Gastrocnemius medialis (tissue), 4 donors: ENCODE results near the gene ZBED4. TPM values are rescaled to one million over a fixed set of nuclear protein-coding genes. Genes with fewer than 3 reads are reported as not detected.

Source experiments
- ATAC-seq, 2 donors: fragments of 150-250 bp; one replicate each; pipeline ENCODE4 v1.9.1; 2016
- DNase-seq, 2 donors: peaks; one replicate each; pipeline ENCODE4 v3.0.0-alpha.2; 2019
- H3K27ac ChIP-seq, 4 donors: fragments of 200-600 bp; sonication (generic); 1 replicate in 1 of 4; 2 replicates in 3 of 4; pipeline ENCODE4 v1.5.1; 2016 to 2018; ENCODE audit warnings: mild to moderate bottlenecking in 2 of 4, moderate library complexity in 1 of 4
- H3K27me3 ChIP-seq, 3 donors: fragments of 200-600 bp; sonication (generic) in 2 of 3; 1 replicate in 1 of 3; 2 replicates in 2 of 3; pipeline versions ENCODE4 v1.5.1 to v1.6.0; 2016 to 2019; ENCODE audit warnings: mild to moderate bottlenecking in 1 of 3, moderate library complexity in 1 of 3
- H3K36me3 ChIP-seq, 2 donors: fragments of 200-600 bp; sonication (generic) in 1 of 2; one replicate each; pipeline ENCODE4 v1.5.1; 2017 to 2018
- H3K4me1 ChIP-seq, 2 donors: fragments of 200-600 bp; sonication (generic) in 1 of 2; one replicate each; pipeline ENCODE4 v1.5.1; 2016 to 2017; ENCODE audit warnings: mild to moderate bottlenecking in 2 of 2
- H3K4me3 ChIP-seq, 4 donors: fragments of 200-600 bp; sonication (generic) in 3 of 4; 1 replicate in 1 of 4; 2 replicates in 3 of 4; pipeline ENCODE4 v1.5.1; 2016 to 2019; ENCODE audit warnings: mild to moderate bottlenecking in 2 of 4
- H3K9me3 ChIP-seq, 3 donors: fragments of 200-600 bp; sonication (generic) in 2 of 3; 1 replicate in 1 of 3; 2 replicates in 2 of 3; pipeline ENCODE4 v1.5.1; 2016 to 2019
- POLR2A ChIP-seq, 2 donors: fragments of 450-650 bp; IDR thresholded peaks; one replicate each; pipeline ENCODE4 v1.6.1; 2017; ENCODE audit warnings: antibody characterized with exemption in 2 of 2, mild to moderate bottlenecking in 2 of 2, moderate library complexity in 2 of 2
- in situ Hi-C, 4 donors: fragments of 200-750 bp; cut with MboI; loops; one replicate each; pipeline versions ENCODE4 v1.15.0 to v1.8.0; 2017; ENCODE audit warnings: low sequenced_read_pairs in 4 of 4
- intact Hi-C: fragments of 100-400 bp; cut with DNase I; formaldehyde crosslinking; loops from one replicate; pipeline ENCODE4 v1.15.1; 2023; ENCODE audit warnings: low total_unique reads
- total RNA-seq, 4 donors: library from RNA; depleted of rRNA; stranded (reverse); fragments of >200 nt; gene quantifications; one replicate each; pipeline versions ENCODE4 v1.1.0 to v1.2.3, GENCODE V29; 2016
- TF ChIP-seq, protein P1 (sequence below), 5 experiments: fragments of 450-650 bp in 3 of 5; fragments of 200-600 bp in 2 of 5; sonication (generic) in 2 of 5; IDR thresholded peaks in 4 of 5; conservative IDR thresholded peaks in 1 of 5; 1 replicate in 4 of 5; 2 replicates in 1 of 5; pipeline ENCODE4 v1.5.1; 2016 to 2019; ENCODE audit warnings: antibody characterized with exemption in 5 of 5, mild to moderate bottlenecking in 3 of 5, moderate library complexity in 3 of 5

ZBED4 gene
- total RNA-seq, 4 donors from 2014 or later: 6.7 to 8.4 (median 7.5) TPM

- Histone ChIP-seq H3K36me3 (peaks cover 0 to 67% of the 10 kb centered on the region in 2 donors), H3K4me1 (no peaks in the 10 kb centered on the region), H3K27ac (no peak overlapping the region), H3K27me3 (no peaks in the 10 kb centered on the region), H3K4me3 (no peak overlapping the region), H3K9me3 (no peaks in the 10 kb centered on the region)
- in situ Hi-C loops (no loop called here), intact Hi-C loops (no loop called here)
- DNase-seq: no peak
- TF ChIP-seq, protein P1, sequence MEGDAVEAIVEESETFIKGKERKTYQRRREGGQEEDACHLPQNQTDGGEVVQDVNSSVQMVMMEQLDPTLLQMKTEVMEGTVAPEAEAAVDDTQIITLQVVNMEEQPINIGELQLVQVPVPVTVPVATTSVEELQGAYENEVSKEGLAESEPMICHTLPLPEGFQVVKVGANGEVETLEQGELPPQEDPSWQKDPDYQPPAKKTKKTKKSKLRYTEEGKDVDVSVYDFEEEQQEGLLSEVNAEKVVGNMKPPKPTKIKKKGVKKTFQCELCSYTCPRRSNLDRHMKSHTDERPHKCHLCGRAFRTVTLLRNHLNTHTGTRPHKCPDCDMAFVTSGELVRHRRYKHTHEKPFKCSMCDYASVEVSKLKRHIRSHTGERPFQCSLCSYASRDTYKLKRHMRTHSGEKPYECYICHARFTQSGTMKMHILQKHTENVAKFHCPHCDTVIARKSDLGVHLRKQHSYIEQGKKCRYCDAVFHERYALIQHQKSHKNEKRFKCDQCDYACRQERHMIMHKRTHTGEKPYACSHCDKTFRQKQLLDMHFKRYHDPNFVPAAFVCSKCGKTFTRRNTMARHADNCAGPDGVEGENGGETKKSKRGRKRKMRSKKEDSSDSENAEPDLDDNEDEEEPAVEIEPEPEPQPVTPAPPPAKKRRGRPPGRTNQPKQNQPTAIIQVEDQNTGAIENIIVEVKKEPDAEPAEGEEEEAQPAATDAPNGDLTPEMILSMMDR (IDR thresholded peaks at IDR 0.05 in 4 of 5, conservative IDR thresholded peaks at IDR 0.05 in 1 of 5): no peak
- no peak for TF ChIP-seq POLR2A (IDR thresholded peaks at IDR 0.05)
- ATAC-seq: no peak
Measured at GRCh38 chr22:49903322-49904039, 49.8 kb downstream of the ZBED4 start.

- H3K4me3 ChIP-seq: no peak overlapping the region
- in situ Hi-C loops (no loop called here), intact Hi-C loops (no loop called here)
- DNase-seq (no peak), ATAC-seq (no peak)
- H3K27ac ChIP-seq: no peak overlapping the region
- H3K9me3 ChIP-seq: no peaks in the 10 kb centered on the region
- TF ChIP-seq POLR2A (IDR thresholded peaks at IDR 0.05): no peak
- TF ChIP-seq, protein P1 (IDR thresholded peaks at IDR 0.05 in 4 of 5, conservative IDR thresholded peaks at IDR 0.05 in 1 of 5): no peak
- H3K4me1 ChIP-seq: no peaks in the 10 kb centered on the region
- peaks cover 0 to 72% of the 10 kb centered on the region in 2 donors for H3K36me3 ChIP-seq
- no peaks in the 10 kb centered on the region for H3K27me3 ChIP-seq
Measured at GRCh38 chr22:49904040-49904369, 50.4 kb downstream of the ZBED4 start.

DNA sequence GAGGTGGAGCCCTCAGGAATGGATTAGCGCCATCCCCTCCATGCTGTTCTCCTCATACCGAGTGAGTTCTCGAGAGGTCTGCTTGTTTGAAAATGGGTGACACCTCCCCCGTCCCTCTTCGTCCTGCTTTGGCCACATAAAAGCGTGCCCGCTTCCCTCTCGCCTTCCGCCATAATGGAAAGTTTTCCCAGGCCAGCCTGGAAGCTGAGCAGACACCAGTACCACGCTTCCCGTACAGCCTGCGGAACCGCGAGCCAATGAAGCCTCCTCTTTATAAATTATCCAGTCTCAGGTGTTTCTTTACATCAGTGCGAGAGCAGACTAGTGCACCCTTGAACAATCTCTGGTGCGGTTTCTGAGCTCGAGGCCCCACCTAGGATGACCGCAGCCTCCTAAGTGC lies 51.8 kb downstream of the ZBED4 start:
- H3K9me3 ChIP-seq: no peaks in the 10 kb centered on the region
- peaks cover 0 to 77% of the 10 kb centered on the region in 2 donors for H3K36me3 ChIP-seq
- no peak for TF ChIP-seq POLR2A (IDR thresholded peaks at IDR 0.05)
- TF ChIP-seq, protein P1 (IDR thresholded peaks at IDR 0.05 in 4 of 5, conservative IDR thresholded peaks at IDR 0.05 in 1 of 5): no peak
- intact Hi-C loops (no loop called here), in situ Hi-C loops (no loop called here)
- no peak overlapping the region for H3K4me3 ChIP-seq
- DNase-seq (no peak), ATAC-seq (no peak)
- H3K27me3 ChIP-seq: no peaks in the 10 kb centered on the region
- no peaks in the 10 kb centered on the region for H3K4me1 ChIP-seq
- H3K27ac ChIP-seq: no peak overlapping the region

DNA sequence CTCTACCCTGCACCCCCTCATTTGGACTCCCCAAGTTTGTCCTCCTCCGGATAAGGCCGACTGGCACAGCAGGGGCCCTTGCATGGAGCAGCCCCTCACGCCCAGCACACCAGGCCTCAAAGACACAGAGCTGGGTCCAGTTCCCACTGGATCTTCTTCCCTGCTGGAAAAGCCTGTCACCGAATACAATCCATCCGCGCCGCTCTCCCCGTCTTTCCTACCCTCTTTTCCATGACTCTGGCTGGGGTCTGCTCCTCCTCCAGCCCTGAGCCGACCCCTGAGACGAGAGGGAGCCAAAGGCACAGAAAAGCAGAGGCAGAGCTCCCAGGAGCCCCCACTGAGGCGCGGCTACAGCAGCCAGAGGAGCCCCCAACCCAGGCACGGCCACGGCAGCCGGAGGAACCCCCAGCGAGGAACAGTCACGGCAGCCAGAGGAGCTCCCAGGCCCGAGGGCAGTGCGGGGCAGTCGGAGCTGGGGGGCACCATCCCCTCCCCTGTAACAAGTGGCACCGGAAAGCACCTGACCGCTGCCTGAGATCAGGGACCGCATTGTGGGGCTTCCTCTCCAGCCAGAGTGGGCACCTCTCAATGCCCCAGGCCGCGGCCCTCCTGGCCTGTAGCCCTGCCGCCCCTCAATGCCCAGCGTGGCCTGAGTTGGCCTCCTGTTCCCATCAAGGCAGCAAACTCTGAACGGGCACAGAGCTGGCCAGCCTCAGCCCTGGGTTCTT lies 52.6 kb downstream of the ZBED4 start:
- intact Hi-C loops (no loop called here), in situ Hi-C loops (no loop called here)
- Histone ChIP-seq H3K27me3 (no peaks in the 10 kb centered on the region), H3K36me3 (peaks cover 0 to 73% of the 10 kb centered on the region in 2 donors), H3K9me3 (no peaks in the 10 kb centered on the region), H3K4me3 (no peak overlapping the region), H3K4me1 (no peaks in the 10 kb centered on the region), H3K27ac (no peak overlapping the region)
- TF ChIP-seq POLR2A (IDR thresholded peaks at IDR 0.05): no peak
- TF ChIP-seq, protein P1 (IDR thresholded peaks at IDR 0.05 in 4 of 5, conservative IDR thresholded peaks at IDR 0.05 in 1 of 5): no peak
- no peak for DNase-seq
- no peak for ATAC-seq
